Fibroblast of lung (primary cell): ENCODE data around the gene MEF2D. TPM values are rescaled to one million over a fixed set of nuclear protein-coding genes. Genes with fewer than 3 reads are reported as not detected.

Experiments used
- DNase-seq, 2 donors: peaks; one replicate each; pipeline versions ENCODE4 v3.0.0 to v3.0.0-alpha.2; 2010; ENCODE audit warnings: low read depth in 2 of 2
- H2AFZ ChIP-seq: 2 replicates; pipeline ENCODE4 v1.5.1; 2012; ENCODE audit warnings: low read length, control low read depth, inconsistent platforms
- H3K27ac ChIP-seq: 2 replicates; pipeline ENCODE4 v1.5.1; 2011; ENCODE audit warnings: low read length, control low read depth; ENCODE audit not compliant: insufficient read depth
- H3K27me3 ChIP-seq: 2 replicates; pipeline ENCODE4 v1.5.1; 2011; ENCODE audit warnings: mild to moderate bottlenecking, low read length; ENCODE audit not compliant: control insufficient read depth, insufficient read depth
- H3K36me3 ChIP-seq: 2 replicates; pipeline ENCODE4 v1.5.1; 2011; ENCODE audit warnings: low read length; ENCODE audit not compliant: control insufficient read depth, insufficient read depth
- H3K4me1 ChIP-seq: 2 replicates; pipeline ENCODE4 v1.5.1; 2011; ENCODE audit warnings: low read length; ENCODE audit not compliant: control insufficient read depth, insufficient read depth; ENCODE audit errors: extremely low read depth
- H3K4me2 ChIP-seq: 2 replicates; pipeline ENCODE4 v1.5.1; 2011; ENCODE audit warnings: low read length, control low read depth; ENCODE audit not compliant: insufficient read depth; ENCODE audit errors: extremely low read depth
- H3K4me3 ChIP-seq, 4 experiments: fragments of 200-600 bp in 1 of 4; sonication (generic) in 1 of 4; replicated peaks in 1 of 4; 2 replicates each; pipeline ENCODE4 v1.5.1; 2011 to 2016; ENCODE audit warnings: low read length in 4 of 4, low read depth in 3 of 4, mild to moderate bottlenecking in 3 of 4, control low read depth in 2 of 4, inconsistent platforms in 1 of 4, mixed read lengths in 1 of 4; ENCODE audit not compliant: insufficient read depth in 1 of 4; ENCODE audit errors: control extremely low read depth in 1 of 4
- H3K79me2 ChIP-seq: 2 replicates; pipeline ENCODE4 v1.5.1; 2012; ENCODE audit warnings: mild to moderate bottlenecking, low read length, inconsistent platforms; ENCODE audit not compliant: control insufficient read depth, insufficient read depth
- H3K9ac ChIP-seq: 2 replicates; pipeline ENCODE4 v1.5.1; 2011; ENCODE audit warnings: mild to moderate bottlenecking, low read length, control low read depth; ENCODE audit not compliant: insufficient read depth
- H3K9me3 ChIP-seq: 2 replicates; pipeline ENCODE4 v1.5.1; 2012; ENCODE audit warnings: low read depth, low read length; ENCODE audit not compliant: control insufficient read depth, insufficient read depth
- H4K20me1 ChIP-seq: 2 replicates; pipeline ENCODE4 v1.5.1; 2011; ENCODE audit warnings: low read length; ENCODE audit not compliant: control insufficient read depth, insufficient read depth; ENCODE audit errors: extremely low read depth
- CTCF ChIP-seq, 2 donors: IDR thresholded peaks in 1 of 2; conservative IDR thresholded peaks in 1 of 2; 1 replicate in 1 of 2; 2 replicates in 1 of 2; pipeline ENCODE4 v1.5.1; 2011 to 2012; ENCODE audit warnings: low read length in 2 of 2, control low read depth in 1 of 2, inconsistent platforms in 1 of 2, low read depth in 1 of 2, mild to moderate bottlenecking in 1 of 2
- EZH2 ChIP-seq: IDR thresholded peaks from 2 replicates; pipeline ENCODE4 v1.5.1; 2012; ENCODE audit warnings: low read length, control low read depth, mild to moderate bottlenecking; ENCODE audit errors: missing control alignments
- polyA plus RNA-seq, 2 donors: library from polyadenylated mRNA; depleted of rRNA in 1 of 2; stranded (reverse) in 1 of 2; unstranded in 1 of 2; fragments of >200 nt; gene quantifications; 2 replicates each; pipeline ENCODE4 v1.2.1, GENCODE V29; 2011 to 2012; ENCODE audit warnings: missing spikeins in 1 of 2
- total RNA-seq: library from RNA; depleted of rRNA; stranded (reverse); fragments of >200 nt; gene quantifications from 2 replicates; pipeline ENCODE4 v1.2.1, GENCODE V29; 2014

Gene MEF2D
- total and polyA plus RNA-seq, 2 donors (not counting 1 experiment from before 2014, with no cell fraction given), result 9.9 to 12.7 TPM

- TF ChIP-seq CTCF (conservative IDR thresholded peaks at IDR 0.05 in 1 of 2, IDR thresholded peaks at IDR 0.05 in 1 of 2; ENCODE audit: low read depth in 1 of 2, low read length in 2 of 2) (no peak), EZH2 (no peak)
- no peak overlapping the region for H3K4me2 ChIP-seq
- no peaks in the 10 kb centered on the region for H3K27me3 ChIP-seq
- H2AFZ ChIP-seq, result no peak overlapping the region
- no peaks in the 10 kb centered on the region for H3K79me2 ChIP-seq
- no peaks in the 10 kb centered on the region for H3K9me3 ChIP-seq
- H4K20me1 ChIP-seq, result no peaks in the 10 kb centered on the region
- no peak overlapping the region for H3K4me3 ChIP-seq
- no peak for DNase-seq
- H3K27ac ChIP-seq, result no peak overlapping the region
- peaks cover 19% of the 10 kb centered on the region for H3K36me3 ChIP-seq
- no peak overlapping the region for H3K9ac ChIP-seq
- H3K4me1 ChIP-seq, result no peaks in the 10 kb centered on the region
Measured at GRCh38 chr1:156540955-156541354, 40.4 kb upstream of the MEF2D start.

- peaks cover 23% of the 10 kb centered on the region for H3K36me3 ChIP-seq
- TF ChIP-seq CTCF (conservative IDR thresholded peaks at IDR 0.05 in 1 of 2, IDR thresholded peaks at IDR 0.05 in 1 of 2; ENCODE audit: low read depth in 1 of 2, low read length in 2 of 2) (no peak), EZH2 (no peak)
- no peaks in the 10 kb centered on the region for H3K27me3 ChIP-seq
Measured at GRCh38 chr1:156539818-156540355, 39.3 kb upstream of the MEF2D start.

GRCh38 chr1:156538711-156539440, 38.3 kb upstream of the MEF2D start:
- Histone ChIP-seq H3K4me1 (no peaks in the 10 kb centered on the region), H3K9ac (no peak overlapping the region), H3K27ac (no peak overlapping the region), H3K27me3 (no peaks in the 10 kb centered on the region), H3K4me2 (no peak overlapping the region), H3K9me3 (no peaks in the 10 kb centered on the region), H2AFZ (no peak overlapping the region), H3K36me3 (peaks cover 28% of the 10 kb centered on the region), H3K79me2 (no peaks in the 10 kb centered on the region), H3K4me3 (no peak overlapping the region), H4K20me1 (no peaks in the 10 kb centered on the region)
- TF ChIP-seq EZH2 (no peak), CTCF (conservative IDR thresholded peaks at IDR 0.05 in 1 of 2, IDR thresholded peaks at IDR 0.05 in 1 of 2; ENCODE audit: low read depth in 1 of 2, low read length in 2 of 2) (no peak)
- no peak for DNase-seq

More at GRCh38 chr1:156539818-156540355, 39.3 kb upstream of the MEF2D start:
- Histone ChIP-seq H3K27ac (no peak overlapping the region), H3K9ac (no peak overlapping the region), H4K20me1 (no peaks in the 10 kb centered on the region), H2AFZ (no peak overlapping the region), H3K4me3 (no peak overlapping the region), H3K79me2 (no peaks in the 10 kb centered on the region), H3K4me2 (no peak overlapping the region), H3K9me3 (no peaks in the 10 kb centered on the region), H3K4me1 (no peaks in the 10 kb centered on the region)
- DNase-seq, result no peak
